ENCODE results near the gene TNRC18.
"Not testable (repeated sequence)": the region's sequence is repeated elsewhere in the genome, so short reads cannot be mapped to it uniquely, and the experiment has no call there.

The TNRC18 gene

GRCh38 chr7:5270788-5271187, 152.8 kb downstream of the TNRC18 start:
- no peak for ATAC-seq

GRCh38 chr7:5269992-5270657, 153.5 kb downstream of the TNRC18 start:
- not testable (repeated sequence) for ATAC-seq

More at GRCh38 chr7:5270788-5271187, 152.8 kb downstream of the TNRC18 start:
- no peak for TF ChIP-seq CSRNP3 (CRISPR knock-in tag; IDR thresholded peaks at IDR 0.05)
- TF ChIP-seq POU6F1 (CRISPR knock-in tag; IDR thresholded peaks at IDR 0.05; ENCODE audit: borderline replicate concordance, low read depth), result no peak
- TF ChIP-seq ZC3H10 (CRISPR knock-in tag; IDR thresholded peaks at IDR 0.05), result no peak
- no peak for TF ChIP-seq BACH2 (CRISPR knock-in tag; IDR thresholded peaks at IDR 0.05; ENCODE audit: borderline replicate concordance)
- TF ChIP-seq ZFP3 (CRISPR knock-in tag; IDR thresholded peaks at IDR 0.05), result no peak
- no peak for TF ChIP-seq TCF4 (CRISPR knock-in tag; IDR thresholded peaks at IDR 0.05; ENCODE audit: borderline replicate concordance)
- TF ChIP-seq ZNF8 (CRISPR knock-in tag; IDR thresholded peaks at IDR 0.05), result no peak
- no peak for TF ChIP-seq OSR1 (CRISPR knock-in tag; IDR thresholded peaks at IDR 0.05)
- no peak for TF ChIP-seq PATZ1 (CRISPR knock-in tag; IDR thresholded peaks at IDR 0.05; ENCODE audit: borderline replicate concordance)
- TF ChIP-seq CREB5 (CRISPR knock-in tag; IDR thresholded peaks at IDR 0.05; ENCODE audit: low read depth), result no peak
- TF ChIP-seq GLIS3 (CRISPR knock-in tag; IDR thresholded peaks at IDR 0.05), result no peak
- TF ChIP-seq CSDC2 (CRISPR knock-in tag; IDR thresholded peaks at IDR 0.05), result no peak
- TF ChIP-seq ZNF70 (CRISPR knock-in tag; IDR thresholded peaks at IDR 0.05), result no peak
- no peak for TF ChIP-seq PPARA (CRISPR knock-in tag; IDR thresholded peaks at IDR 0.05; ENCODE audit: borderline replicate concordance)
- no peak for TF ChIP-seq ISL1 (CRISPR knock-in tag; IDR thresholded peaks at IDR 0.05)
- TF ChIP-seq SNAI2 (CRISPR knock-in tag; IDR thresholded peaks at IDR 0.05), result no peak
- TF ChIP-seq ARNTL (CRISPR knock-in tag; IDR thresholded peaks at IDR 0.05; ENCODE audit: borderline replicate concordance, low read depth), result no peak
- TF ChIP-seq ZFP30 (CRISPR knock-in tag; IDR thresholded peaks at IDR 0.05), result no peak
- no peak for TF ChIP-seq RARB (CRISPR knock-in tag; IDR thresholded peaks at IDR 0.05)

- ATAC-seq, result not testable (repeated sequence)
Measured at GRCh38 chr7:5267829-5268228, 155.8 kb downstream of the TNRC18 start.

GRCh38 chr7:5266191-5267028, 157.2 kb downstream of the TNRC18 start:
- ATAC-seq, result no peak
- no peak for TF ChIP-seq ESRRG (CRISPR knock-in tag; IDR thresholded peaks at IDR 0.05)
- TF ChIP-seq ZNF70 (CRISPR knock-in tag; IDR thresholded peaks at IDR 0.05), result no peak
- no peak for TF ChIP-seq ZC3H10 (CRISPR knock-in tag; IDR thresholded peaks at IDR 0.05)
- TF ChIP-seq TSHZ2 (CRISPR knock-in tag; IDR thresholded peaks at IDR 0.05), result no peak
- no peak for TF ChIP-seq CSDC2 (CRISPR knock-in tag; IDR thresholded peaks at IDR 0.05)
- TF ChIP-seq SNAI2 (CRISPR knock-in tag; IDR thresholded peaks at IDR 0.05), result no peak
- no peak for TF ChIP-seq CREB5 (CRISPR knock-in tag; IDR thresholded peaks at IDR 0.05; ENCODE audit: low read depth)
- no peak for TF ChIP-seq ZFP3 (CRISPR knock-in tag; IDR thresholded peaks at IDR 0.05)
- TF ChIP-seq TOX (CRISPR knock-in tag; IDR thresholded peaks at IDR 0.05; ENCODE audit: borderline replicate concordance), result no peak
- TF ChIP-seq POU6F1 (CRISPR knock-in tag; IDR thresholded peaks at IDR 0.05; ENCODE audit: borderline replicate concordance, low read depth), result no peak
- TF ChIP-seq OSR1 (CRISPR knock-in tag; IDR thresholded peaks at IDR 0.05), result no peak
- TF ChIP-seq RARB (CRISPR knock-in tag; IDR thresholded peaks at IDR 0.05), result no peak
- TF ChIP-seq TCF4 (CRISPR knock-in tag; IDR thresholded peaks at IDR 0.05; ENCODE audit: borderline replicate concordance), result no peak
